HG03066 (cell line): ENCODE data around the gene SIAH1.
"Not testable (repeated sequence)": the region's sequence is repeated elsewhere in the genome, so short reads cannot be mapped to it uniquely, and the experiment has no call there.

Experiments used
- ATAC-seq: cut with Tn5 transposase; IDR thresholded peaks from one replicate; pipeline ENCODE4 v1.9.1; 2021; ENCODE audit warnings: low read depth; ENCODE audit not compliant: unreplicated experiment

Gene SIAH1

GRCh38 chr16:48367441-48368049 is 17.7 kb downstream of the SIAH1 start:
- no peak for ATAC-seq

- ATAC-seq = peak; percentile 50
These were observed 18.8 kb downstream of the SIAH1 start for GRCh38 chr16:48366165-48367093.

- peak; percentile 86 for ATAC-seq
These were observed 19.5 kb downstream of the SIAH1 start for GRCh38 chr16:48365601-48366164.

GRCh38 chr16:48365025-48365600 is 20.1 kb downstream of the SIAH1 start:
- no peak for ATAC-seq

GRCh38 chr16:48361540-48362144 is 23.6 kb downstream of the SIAH1 start:
- no peak for ATAC-seq

GRCh38 chr16:48361012-48361411 is 24.2 kb downstream of the SIAH1 start:
- no peak for ATAC-seq

GRCh38 chr16:48359983-48360382 is 25.2 kb downstream of the SIAH1 start:
- no peak for ATAC-seq

GRCh38 chr16:48358419-48358818 is 26.8 kb downstream of the SIAH1 start:
- ATAC-seq = no peak

- ATAC-seq = no peak
These were observed 28.4 kb downstream of the SIAH1 start for GRCh38 chr16:48356633-48357376.

GRCh38 chr16:48354877-48355855 is 30.0 kb downstream of the SIAH1 start:
- ATAC-seq = no peak

- ATAC-seq = not testable (repeated sequence)
These were observed 30.8 kb downstream of the SIAH1 start for GRCh38 chr16:48354385-48354784.

GRCh38 chr16:48353565-48354163 is 31.5 kb downstream of the SIAH1 start:
- ATAC-seq = no peak

GRCh38 chr16:48352648-48353390 is 32.4 kb downstream of the SIAH1 start:
- ATAC-seq = no peak

- ATAC-seq = no peak
These were observed 34.5 kb downstream of the SIAH1 start for GRCh38 chr16:48350736-48351135.

- no peak for ATAC-seq
These were observed 37.2 kb downstream of the SIAH1 start for GRCh38 chr16:48347980-48348379.

- no peak for ATAC-seq
These were observed 37.9 kb downstream of the SIAH1 start for GRCh38 chr16:48347191-48347865.

- ATAC-seq = no peak
These were observed 42.6 kb downstream of the SIAH1 start for GRCh38 chr16:48342591-48342990.
